ENCODE measurements around the gene PIGBOS1. TPM values are rescaled to one million over a fixed set of nuclear protein-coding genes. Genes with fewer than 3 reads are reported as not detected.

PIGBOS1 gene
- total RNA-seq, 1 donor from 2014 or later: 9.7 TPM

DNA sequence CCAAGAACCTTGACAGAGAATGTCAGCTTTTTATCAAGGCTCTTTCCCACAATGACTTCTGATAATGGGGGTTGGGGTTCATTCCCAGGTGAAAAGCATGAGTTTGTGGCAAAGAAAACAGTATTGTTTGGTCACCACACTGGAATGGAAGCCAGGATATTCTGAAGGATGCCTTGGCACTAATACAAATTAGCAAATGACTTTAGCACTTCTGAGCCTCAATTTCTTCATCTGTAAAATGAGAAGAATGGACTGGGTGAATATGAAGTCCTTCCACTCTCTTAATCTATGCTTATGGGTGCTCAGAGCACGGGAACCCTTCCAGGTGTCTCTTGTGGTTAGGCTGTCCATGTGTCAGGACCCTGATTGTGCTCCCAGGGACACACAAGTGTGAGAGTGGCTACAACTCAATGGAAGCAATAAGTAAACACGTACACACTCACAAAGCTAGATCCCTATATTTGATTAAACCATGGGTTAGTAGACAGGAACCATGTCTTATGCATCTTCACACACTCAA lies 50.7 kb downstream of the PIGBOS1 start:
- Mint-ChIP-seq H3K27me3 (no peaks in the 10 kb centered on the region), H3K9me3 (peaks cover 4% of the 10 kb centered on the region), H3K27ac (peak overlapping the region; percentile 97), H3K4me3 (peak overlapping the region; percentile 81), H3K36me3 (ENCODE audit: low read depth) (peaks cover 54% of the 10 kb centered on the region), H3K4me1 (peaks cover 57% of the 10 kb centered on the region)
- peak; percentile 53 for DNase-seq
- intact Hi-C loops (cut with micrococcal nuclease): no loop called here

GRCh38 chr15:55267401-55268175 lies 51.3 kb downstream of the PIGBOS1 start:
- peak overlapping the region; percentile 97 for H3K27ac Mint-ChIP-seq
- H3K4me1 Mint-ChIP-seq: peaks cover 54% of the 10 kb centered on the region
- DNase-seq: peak; percentile 89
- peaks cover 57% of the 10 kb centered on the region for H3K36me3 Mint-ChIP-seq (ENCODE audit: low read depth)
- H3K4me3 Mint-ChIP-seq: peak overlapping the region; percentile 81
- intact Hi-C loops (cut with micrococcal nuclease): loop anchor here (1.0 to 2.0 kb wide), 3 partner anchors 11 to 21 kb away; partner anchors contain the start of gene RAB27A
- peaks cover under 1% of the 10 kb centered on the region for H3K9me3 Mint-ChIP-seq
- no peaks in the 10 kb centered on the region for H3K27me3 Mint-ChIP-seq

Other genes with a start within 250 kb of the PIGBOS1 start
- gene RSL24D1, start 122.2 kb downstream of the PIGBOS1 start, total RNA-seq: 121 TPM in 2 replicates
- 98.8 and 100 TPM in 2 replicates for gene RAB27A, start 29.3 kb downstream of the PIGBOS1 start, total RNA-seq
- gene PIGB, start 99 bp upstream of the PIGBOS1 start, total RNA-seq: 13.3 and 18.6 TPM in 2 replicates
- gene CCPG1, start 89.2 kb upstream of the PIGBOS1 start, total RNA-seq: 9.0 and 10.2 TPM in 2 replicates
- gene PIERCE2, start 89.4 kb upstream of the PIGBOS1 start, total RNA-seq: 0.49 TPM in 1 of 2 replicates, not detected in the other
- 0.26 TPM in 1 of 2 replicates, not detected in the other for gene DNAAF4, start 189.1 kb upstream of the PIGBOS1 start, total RNA-seq

Data from activated CD4-positive, alpha-beta T cell treated with anti-CD3 and anti-CD28 coated beads, Interleukin-2, amount 10 ng/mL, durations not matched to agents 24 days and 14 days (primary cell).